ENCODE measurements around the gene C3orf20.

GRCh38 chr3:14814411-14814871, 139.5 kb downstream of the C3orf20 start:
- TF ChIP-seq ZBTB1 (CRISPR knock-in tag; IDR thresholded peaks at IDR 0.05; ENCODE audit: borderline replicate concordance, low read depth) = no peak
- no peak for TF ChIP-seq POLR2G (IDR thresholded peaks at IDR 0.05; ENCODE audit: low read depth, low read length)
- no peak for TF ChIP-seq ATF7 (IDR thresholded peaks at IDR 0.05)
- no peak for TF ChIP-seq GABPB1 (CRISPR knock-in tag; IDR thresholded peaks at IDR 0.05)
- TF ChIP-seq PREB (CRISPR knock-in tag; IDR thresholded peaks at IDR 0.05) = no peak
- TF ChIP-seq SPI1 (IDR thresholded peaks at IDR 0.05; ENCODE audit: borderline replicate concordance, low read depth, low read length) = no peak
- no peak for TF ChIP-seq ZKSCAN1 (IDR thresholded peaks at IDR 0.05; ENCODE audit: low read depth, low read length)
